Adrenal gland (tissue), 5 donors: ENCODE data around the gene CNTNAP2.

Source experiments
- CTCF ChIP-seq, 6 experiments: fragments of 450-650 bp in 4 of 6; fragments of 200-600 bp in 2 of 6; sonication (generic) in 1 of 6; IDR thresholded peaks; 1 replicate in 5 of 6; 2 replicates in 1 of 6; pipeline versions ENCODE4 v1.5.1 to v1.8.0; 2016 to 2021; ENCODE audit warnings: antibody characterized with exemption in 6 of 6, mild to moderate bottlenecking in 2 of 6, moderate library complexity in 1 of 6
- POLR2A ChIP-seq, 2 donors: fragments of 450-650 bp; IDR thresholded peaks; one replicate each; pipeline ENCODE4 v1.6.1; 2017; ENCODE audit warnings: antibody characterized with exemption in 2 of 2, mild to moderate bottlenecking in 2 of 2, moderate library complexity in 1 of 2
- donor health status: DM: no; HTN: no; CAD: no.

- no peak for TF ChIP-seq CTCF (IDR thresholded peaks at IDR 0.05)
- TF ChIP-seq POLR2A (IDR thresholded peaks at IDR 0.05) = no peak
These were observed 530.8 kb downstream of the CNTNAP2 start for GRCh38 chr7:146647445-146647844.
